GM12875 (cell line): ENCODE results near the gene AIG1.
"Not testable (repeated sequence)": the region's sequence is repeated elsewhere in the genome, so short reads cannot be mapped to it uniquely, and the experiment has no call there.

Experiments used
- H3K4me3 ChIP-seq: one replicate; pipeline ENCODE4 v1.5.1; 2011; ENCODE audit warnings: low read depth, low read length, control low read depth
- TF ChIP-seq, protein P1 (sequence below): IDR thresholded peaks from 2 replicates; pipeline ENCODE4 v1.5.1; 2011; ENCODE audit warnings: low read depth, mild to moderate bottlenecking, control low read depth, inconsistent platforms, low read length, moderate library complexity, borderline replicate concordance; ENCODE audit not compliant: insufficient read depth

Gene AIG1, protein sequence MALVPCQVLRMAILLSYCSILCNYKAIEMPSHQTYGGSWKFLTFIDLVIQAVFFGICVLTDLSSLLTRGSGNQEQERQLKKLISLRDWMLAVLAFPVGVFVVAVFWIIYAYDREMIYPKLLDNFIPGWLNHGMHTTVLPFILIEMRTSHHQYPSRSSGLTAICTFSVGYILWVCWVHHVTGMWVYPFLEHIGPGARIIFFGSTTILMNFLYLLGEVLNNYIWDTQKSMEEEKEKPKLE

DNA sequence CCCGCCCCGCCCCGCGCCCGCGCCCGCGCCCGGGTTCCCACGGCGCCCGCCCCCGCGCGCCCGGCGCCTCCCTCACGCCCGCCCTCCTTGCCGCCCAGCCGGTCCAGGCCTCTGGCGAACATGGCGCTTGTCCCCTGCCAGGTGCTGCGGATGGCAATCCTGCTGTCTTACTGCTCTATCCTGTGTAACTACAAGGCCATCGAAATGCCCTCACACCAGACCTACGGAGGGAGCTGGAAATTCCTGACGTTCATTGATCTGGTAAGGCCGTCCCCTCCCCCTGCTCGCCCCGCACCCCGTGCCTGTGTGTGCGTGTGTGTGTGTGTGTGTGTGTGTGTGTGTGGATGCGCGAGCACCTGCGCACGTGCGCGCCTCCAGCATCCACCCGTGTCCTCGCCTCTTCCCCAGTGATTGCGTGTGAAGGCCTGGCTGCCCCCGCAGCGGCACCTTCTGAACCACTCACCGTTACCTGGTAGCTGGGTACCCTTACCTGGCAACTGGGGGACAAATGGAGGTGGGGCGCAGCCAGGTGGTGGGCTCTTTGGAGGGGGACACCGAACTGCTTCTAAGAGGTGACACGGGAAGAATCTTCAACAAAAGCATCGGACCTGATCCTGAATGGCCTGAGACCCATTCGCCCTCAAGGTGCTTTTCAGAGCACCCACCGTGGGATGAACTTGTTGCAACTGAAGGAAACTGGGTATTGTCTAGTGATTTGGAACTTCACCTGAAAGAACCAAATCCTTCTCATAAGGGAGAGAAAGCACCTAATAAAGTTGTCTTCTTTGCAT, at the start of gene AIG1:
TSS of gene AIG1 (plus strand) at position 84 of the 791 bp plus-strand sequence. CDS start at position 121, 37 bp downstream.
- H3K4me3 ChIP-seq = peak within 1 kb of the TSS; percentile 66
- TF ChIP-seq, protein P1, sequence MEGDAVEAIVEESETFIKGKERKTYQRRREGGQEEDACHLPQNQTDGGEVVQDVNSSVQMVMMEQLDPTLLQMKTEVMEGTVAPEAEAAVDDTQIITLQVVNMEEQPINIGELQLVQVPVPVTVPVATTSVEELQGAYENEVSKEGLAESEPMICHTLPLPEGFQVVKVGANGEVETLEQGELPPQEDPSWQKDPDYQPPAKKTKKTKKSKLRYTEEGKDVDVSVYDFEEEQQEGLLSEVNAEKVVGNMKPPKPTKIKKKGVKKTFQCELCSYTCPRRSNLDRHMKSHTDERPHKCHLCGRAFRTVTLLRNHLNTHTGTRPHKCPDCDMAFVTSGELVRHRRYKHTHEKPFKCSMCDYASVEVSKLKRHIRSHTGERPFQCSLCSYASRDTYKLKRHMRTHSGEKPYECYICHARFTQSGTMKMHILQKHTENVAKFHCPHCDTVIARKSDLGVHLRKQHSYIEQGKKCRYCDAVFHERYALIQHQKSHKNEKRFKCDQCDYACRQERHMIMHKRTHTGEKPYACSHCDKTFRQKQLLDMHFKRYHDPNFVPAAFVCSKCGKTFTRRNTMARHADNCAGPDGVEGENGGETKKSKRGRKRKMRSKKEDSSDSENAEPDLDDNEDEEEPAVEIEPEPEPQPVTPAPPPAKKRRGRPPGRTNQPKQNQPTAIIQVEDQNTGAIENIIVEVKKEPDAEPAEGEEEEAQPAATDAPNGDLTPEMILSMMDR = no peak

DNA sequence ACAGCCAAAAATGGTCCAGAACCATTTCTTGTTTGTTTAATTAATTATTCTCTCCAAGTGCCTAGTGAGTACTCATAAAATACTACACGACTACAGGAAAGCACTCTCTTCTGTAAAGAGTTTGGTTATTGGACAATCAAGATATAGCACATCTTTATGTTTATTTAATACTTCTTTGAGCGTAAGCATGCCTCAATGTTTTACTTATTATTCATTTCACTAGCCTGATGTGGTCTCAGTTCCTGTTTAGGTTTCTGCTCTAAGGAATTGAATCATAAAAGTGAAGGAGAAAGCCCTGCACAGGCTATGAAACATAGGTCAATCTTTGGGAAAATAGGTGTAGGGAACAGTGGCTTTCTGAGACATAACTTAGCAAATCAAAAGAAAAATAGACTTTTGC, 45.9 kb upstream of the AIG1 start:
- no peak overlapping the region for H3K4me3 ChIP-seq
- TF ChIP-seq, protein P1 = no peak

DNA sequence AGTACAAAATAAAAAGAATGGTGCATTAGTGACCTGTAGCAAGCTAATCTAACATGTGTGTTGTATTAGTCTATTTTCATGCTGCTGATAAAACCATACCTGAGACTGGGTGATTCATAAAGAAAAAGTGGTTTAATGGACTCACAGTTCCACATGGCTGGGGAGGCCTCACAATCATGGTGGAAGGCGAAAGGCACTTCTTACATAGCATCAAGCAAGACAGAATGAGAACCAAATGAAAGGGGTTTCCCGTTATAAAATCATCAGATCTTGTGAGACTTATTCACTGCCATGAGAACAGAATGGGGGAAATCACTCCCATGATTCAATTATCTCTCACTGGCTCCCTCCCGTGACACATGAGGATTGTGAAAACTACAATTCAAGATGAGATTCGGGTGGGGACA, 45.4 kb upstream of the AIG1 start:
- TF ChIP-seq, protein P1 = no peak
- no peak overlapping the region for H3K4me3 ChIP-seq

DNA sequence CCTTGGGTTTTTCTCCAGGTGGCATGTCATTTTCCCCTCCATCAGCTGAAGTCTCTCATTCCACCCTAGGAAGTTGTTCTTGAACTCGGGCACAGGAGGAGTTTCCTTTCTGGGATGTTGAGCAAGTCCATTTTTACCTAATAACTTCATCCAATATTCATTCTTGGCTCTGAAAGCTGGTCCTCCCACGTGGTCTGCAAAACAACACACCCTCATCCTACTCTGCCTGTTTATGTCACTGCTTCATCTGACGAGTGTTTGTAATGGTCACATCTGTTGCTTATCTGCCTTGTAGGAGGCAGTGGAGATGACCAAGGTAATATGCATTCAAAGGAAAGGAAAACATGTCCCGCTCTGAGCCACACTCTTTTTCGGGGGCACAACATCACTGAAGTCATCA, 41.7 kb upstream of the AIG1 start:
- TF ChIP-seq, protein P1 = no peak
- no peak overlapping the region for H3K4me3 ChIP-seq

DNA sequence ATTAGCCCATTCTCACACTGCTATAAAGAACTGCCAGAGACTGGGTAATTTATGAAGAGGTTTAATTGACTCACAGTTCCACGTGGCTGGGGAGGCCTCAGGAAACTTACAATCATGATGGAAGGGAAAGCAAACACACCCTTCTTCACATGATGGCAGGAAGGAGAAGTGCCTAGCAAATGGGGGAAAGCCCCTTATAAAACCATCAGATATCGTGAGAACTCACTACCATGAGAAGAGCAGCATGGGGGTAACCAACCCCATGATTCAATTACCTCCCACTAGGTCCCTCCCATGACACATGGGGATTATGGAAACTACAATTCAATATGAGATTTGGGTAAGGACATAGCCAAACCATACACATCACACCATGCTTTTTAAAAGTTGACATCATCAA, 39.8 kb upstream of the AIG1 start:
- H3K4me3 ChIP-seq = not testable (repeated sequence)

DNA sequence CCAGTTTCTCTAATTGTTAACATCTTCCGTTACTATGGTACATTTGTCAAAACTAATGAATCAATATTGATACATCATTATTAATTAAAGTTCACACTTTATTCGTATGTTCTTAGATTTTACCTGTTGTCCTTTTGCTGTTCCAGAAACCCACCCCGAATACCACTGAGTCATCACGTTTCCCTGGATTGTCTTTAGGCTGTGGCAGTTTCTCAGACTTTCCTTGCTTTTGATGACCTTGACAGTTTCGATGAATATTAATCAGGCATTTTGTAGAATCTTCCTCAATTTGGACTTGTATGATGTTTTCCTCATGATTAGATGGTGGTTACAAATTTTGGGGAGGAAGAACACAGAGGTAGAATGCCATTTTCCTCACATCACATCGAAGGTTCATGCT, 39.1 kb upstream of the AIG1 start:
- TF ChIP-seq, protein P1 = no peak
- no peak overlapping the region for H3K4me3 ChIP-seq

DNA sequence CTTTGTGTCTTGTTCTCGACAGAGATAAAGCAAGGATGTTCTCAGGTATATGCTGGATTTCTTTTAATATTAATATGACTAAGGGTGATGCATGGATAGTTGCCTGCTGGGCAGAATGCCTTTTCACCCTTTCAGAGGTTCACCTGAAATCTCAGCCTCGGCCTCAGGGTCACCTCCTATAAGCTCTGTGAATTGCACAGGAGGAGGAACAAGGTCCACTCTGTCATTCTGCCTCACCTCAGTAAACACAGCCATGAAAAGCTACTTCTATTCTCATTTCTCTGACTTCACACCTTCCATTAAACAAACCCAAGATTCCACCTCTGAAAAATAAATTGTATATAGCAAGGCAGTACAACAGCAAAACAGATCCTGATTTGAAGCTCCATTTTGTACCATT, 38.1 kb upstream of the AIG1 start:
- H3K4me3 ChIP-seq = no peak overlapping the region
- TF ChIP-seq, protein P1 = no peak
